Right hindlimb (tissue), 1 donor: ENCODE data around the gene DHX38.
"Not testable (repeated sequence)": the region's sequence is repeated elsewhere in the genome, so short reads cannot be mapped to it uniquely, and the experiment has no call there.

Source experiments
- DNase-seq: peaks from one replicate; pipeline ENCODE4 v3.0.0-alpha.2; 2018

DHX38 gene

DNA sequence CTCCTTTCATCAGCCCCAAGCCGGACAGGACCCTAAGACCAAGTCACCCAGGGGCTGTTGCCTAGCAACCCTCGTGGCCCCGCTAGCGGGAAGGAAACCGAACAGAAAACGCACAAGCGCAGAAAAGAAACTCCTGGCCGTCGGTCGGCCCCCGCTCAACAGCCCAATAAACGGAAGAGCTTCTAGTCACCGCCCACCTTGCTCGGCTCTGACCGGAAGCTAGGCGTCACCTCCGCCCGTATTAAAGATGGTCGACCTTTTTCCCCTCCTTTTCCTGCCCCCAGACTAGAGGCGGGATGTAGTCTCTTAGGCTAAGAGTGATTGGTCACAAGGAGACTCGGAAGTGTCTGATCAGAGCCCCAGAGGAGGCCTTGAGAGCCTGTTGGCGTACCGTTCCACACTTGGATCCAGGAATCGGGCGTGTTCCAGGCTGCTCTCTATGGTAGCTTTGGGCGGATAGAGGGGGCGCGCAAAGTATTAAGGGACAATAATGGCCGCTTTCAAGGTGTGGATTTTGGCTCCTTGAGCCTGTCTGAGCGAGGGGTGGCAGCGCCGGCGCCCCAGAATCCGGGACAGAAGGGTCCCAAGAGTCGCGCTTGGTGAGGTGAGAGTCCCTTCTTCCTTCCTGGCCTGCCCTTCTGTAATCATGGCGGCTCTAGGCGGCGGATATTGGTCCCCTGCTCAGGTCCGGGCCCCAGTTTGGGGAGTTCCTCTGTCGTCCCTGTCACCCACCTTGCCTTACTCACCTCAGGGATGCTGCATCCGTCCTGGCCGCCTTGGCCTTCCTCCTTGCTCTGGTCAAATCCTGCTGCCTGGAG, at the start of gene DHX38, which contains the start of gene TXNL4B:
Gene DHX38 (plus strand): TSS at position 400 of the 818 bp plus-strand sequence. CDS start 2,311 bp downstream, outside the sequence.
Gene TXNL4B (minus strand): TSS at position 173 of the 818 bp plus-strand sequence. CDS start 2,871 bp downstream, outside the sequence.
- peak; percentile 98 for DNase-seq

DNA sequence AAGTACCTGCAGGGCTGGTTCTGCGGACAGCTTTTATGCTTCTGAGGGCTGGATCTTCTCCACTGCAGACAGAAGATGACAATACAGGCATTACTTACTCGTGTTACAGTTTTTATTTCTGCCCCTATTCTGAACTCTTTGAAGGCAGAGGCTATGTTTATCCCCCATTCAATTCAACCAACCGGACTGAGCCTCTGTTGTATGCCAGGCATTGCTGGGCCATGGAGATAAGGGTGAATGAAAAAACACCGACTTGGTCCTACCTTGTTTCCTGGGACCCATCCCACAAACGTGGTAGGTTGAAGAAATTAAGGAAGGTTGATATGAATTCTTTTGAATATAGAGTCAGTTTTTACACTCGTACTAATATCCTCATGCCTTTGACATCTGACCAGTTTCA, 49.4 kb upstream of the DHX38 start:
- no peak for DNase-seq

DNA sequence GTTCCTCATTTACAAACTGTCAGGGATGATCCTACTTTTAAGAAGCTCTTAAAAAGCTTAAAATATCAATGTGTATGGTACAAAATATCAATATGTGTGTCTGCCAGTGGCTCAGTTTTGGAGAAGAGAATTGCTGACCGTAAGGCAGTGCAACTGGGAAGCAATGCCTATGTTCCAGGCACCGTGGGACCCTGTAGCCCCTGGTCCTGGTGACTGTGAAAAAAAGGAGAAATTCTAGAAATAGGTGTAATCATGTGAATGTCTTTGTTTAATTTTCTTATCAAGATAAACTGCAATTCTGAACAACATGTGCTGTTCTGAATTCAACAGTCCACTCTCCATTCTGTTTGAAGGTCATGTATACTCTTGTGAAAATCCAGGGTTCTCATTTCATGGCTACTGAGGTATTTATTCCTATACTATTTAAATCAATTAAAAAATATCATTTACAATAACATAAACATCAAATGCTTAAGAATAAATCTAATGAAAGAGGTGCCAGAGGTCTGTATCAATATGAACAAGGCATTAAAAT, 48.8 kb upstream of the DHX38 start:
- no peak for DNase-seq

DNA sequence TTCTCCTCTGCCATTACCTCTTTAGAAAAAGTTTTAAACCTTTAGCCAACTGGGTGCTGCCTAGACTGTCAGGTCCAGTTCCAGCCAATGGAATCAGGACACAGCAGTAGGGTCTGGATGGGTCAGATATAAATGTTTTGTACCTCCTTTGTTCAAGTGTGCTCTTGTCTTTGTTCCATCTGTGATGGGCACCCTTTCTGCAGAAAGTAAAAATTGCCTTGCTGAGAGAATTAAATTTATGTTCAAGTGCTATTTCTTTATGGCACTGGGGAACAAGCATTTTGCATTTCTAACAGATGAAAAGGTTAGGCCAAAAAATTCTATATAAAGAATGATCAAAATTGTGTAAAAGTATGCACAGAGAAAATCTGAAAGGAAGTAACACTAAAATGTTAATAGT, 44.5 kb upstream of the DHX38 start:
- no peak for DNase-seq

DNA sequence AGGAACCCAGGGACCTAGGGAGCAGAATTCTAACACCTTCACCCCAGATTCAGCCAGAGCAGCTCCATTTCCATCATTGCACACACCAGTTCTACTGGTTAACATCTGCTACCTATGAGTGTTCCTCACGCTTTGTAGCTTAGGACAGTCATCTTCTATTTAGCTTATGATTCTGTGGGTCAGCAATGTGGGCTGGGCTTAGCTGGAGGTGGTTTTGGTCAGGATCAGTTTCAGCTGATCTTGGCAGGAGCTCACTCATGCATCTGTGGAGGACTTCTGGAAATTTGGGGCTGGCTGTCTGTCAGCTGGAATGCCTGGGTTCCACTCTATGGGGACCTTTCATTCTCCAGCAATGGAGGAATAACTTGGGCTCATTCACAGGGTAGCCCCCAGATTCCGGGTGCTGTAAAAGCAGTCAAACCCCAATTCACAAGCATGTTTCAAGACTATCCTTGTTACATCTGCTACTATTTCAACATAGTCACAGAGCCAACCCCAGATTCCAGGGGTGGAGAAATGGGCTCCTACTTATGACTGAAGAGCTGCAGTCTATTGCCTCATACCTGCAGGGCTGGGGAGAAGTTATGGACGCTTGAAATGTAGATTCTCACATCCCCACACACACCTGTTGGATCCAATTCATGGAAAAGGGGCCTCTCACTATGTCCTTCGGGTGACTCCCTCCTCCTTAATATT, 42.7 kb upstream of the DHX38 start:
- no peak for DNase-seq

DNA sequence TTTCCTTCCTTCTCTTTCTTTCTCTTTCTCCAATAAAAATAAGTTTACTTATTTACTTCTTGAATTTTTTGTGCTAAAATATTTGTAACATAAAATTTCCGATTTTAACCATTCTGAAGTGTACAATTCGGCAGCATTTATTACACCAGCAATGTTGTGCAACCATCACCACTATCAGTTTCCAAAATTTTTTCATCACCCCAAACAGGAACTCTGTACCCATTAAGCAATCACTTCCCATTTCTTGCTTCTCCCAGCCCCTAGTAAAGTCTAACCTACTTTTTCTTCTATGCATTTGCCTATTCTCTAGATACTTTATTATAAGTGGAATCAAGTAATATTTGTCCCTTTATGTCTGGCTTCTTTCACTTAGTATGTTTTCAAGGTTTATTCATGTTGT, 41.8 kb upstream of the DHX38 start:
- DNase-seq: no peak

DNA sequence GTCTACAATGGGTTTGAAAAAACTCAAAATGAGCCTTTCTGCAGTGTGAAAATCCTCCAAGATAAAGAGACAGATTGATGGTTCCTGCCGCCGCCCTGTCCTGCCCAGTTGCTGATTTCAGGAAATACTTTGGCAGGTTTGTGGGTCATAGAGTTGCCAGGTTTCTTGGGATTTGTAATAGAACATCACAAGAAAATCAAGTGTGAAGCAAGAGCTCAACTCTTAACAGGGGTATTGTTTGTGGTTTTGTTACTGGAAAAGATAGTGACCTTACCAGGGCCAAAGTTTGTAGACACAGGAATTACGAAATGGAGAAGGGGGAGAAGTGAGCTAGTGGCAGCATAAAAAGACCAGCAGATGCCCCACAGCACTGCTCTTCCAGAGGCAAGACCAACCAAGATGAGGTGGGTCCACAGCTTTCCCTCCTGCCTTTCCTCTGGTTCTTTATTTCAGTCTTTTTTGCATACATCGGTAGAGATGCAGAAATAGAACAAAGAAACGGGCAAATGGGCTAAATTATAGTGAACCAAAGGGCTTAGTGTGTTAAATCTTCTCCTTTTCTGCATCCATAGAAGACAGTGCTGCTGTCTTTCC, 39.3 kb upstream of the DHX38 start, which contains the start of gene HP:
Gene HP (plus strand): TSS at position 252 of the 594 bp plus-strand sequence. CDS start 148 bp downstream, at position 400.
- not testable (repeated sequence) for DNase-seq

DNA sequence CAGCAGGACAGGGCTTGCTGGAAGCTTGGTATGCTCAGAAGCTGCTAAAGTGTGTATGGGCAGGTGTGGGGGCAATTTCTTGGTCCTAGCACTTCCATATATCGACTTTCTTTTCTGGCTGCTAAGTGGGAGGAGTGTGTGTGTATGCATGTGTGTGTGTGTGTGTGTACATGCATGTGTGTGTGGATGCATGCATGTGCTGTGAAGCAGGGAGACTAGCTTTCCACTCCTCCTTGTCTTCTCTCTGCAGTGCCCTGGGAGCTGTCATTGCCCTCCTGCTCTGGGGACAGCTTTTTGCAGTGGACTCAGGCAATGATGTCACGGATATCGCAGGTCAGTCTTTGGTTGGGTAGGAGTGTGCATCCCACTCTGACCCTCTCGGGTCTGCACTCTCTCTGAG, 37.7 kb upstream of the DHX38 start:
- no peak for DNase-seq

DNA sequence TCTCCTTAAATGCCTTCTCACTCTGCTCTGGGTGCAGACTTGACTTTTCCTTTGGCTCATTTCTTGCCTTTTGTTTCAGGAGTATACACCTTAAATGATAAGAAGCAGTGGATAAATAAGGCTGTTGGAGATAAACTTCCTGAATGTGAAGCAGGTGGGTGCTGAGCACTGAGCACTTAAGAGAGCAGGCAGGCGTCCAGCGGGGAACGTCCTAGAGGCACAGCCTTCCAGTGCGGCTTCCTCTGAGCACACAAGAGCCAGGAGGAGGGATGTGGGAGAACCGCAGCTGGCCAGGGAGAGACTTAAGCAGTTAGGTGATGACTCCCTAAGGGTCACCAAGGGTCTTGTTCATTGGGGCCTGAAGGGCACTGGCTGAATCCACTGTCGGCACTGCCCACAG, 36.3 kb upstream of the DHX38 start:
- not testable (repeated sequence) for DNase-seq

DNA sequence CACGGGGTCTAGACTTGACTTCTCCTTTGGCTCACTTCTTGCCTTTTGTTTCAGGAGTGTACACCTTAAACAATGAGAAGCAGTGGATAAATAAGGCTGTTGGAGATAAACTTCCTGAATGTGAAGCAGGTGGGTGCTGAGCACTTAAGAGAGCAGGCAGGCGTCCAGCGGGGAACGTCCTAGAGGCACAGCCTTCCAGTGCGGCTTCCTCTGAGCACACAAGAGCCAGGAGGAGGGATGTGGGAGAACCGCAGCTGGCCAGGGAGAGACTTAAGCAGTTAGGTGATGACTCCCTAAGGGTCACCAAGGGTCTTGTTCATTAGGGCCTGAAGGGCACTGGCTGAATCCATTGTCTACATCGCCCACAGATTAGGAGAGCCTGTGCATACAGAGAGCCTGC, 34.6 kb upstream of the DHX38 start:
- DNase-seq: not testable (repeated sequence)

DNA sequence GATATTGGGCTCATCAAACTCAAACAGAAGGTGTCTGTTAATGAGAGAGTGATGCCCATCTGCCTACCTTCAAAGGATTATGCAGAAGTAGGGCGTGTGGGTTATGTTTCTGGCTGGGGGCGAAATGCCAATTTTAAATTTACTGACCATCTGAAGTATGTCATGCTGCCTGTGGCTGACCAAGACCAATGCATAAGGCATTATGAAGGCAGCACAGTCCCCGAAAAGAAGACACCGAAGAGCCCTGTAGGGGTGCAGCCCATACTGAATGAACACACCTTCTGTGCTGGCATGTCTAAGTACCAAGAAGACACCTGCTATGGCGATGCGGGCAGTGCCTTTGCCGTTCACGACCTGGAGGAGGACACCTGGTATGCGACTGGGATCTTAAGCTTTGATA, 33.2 kb upstream of the DHX38 start:
- no peak for DNase-seq

DNA sequence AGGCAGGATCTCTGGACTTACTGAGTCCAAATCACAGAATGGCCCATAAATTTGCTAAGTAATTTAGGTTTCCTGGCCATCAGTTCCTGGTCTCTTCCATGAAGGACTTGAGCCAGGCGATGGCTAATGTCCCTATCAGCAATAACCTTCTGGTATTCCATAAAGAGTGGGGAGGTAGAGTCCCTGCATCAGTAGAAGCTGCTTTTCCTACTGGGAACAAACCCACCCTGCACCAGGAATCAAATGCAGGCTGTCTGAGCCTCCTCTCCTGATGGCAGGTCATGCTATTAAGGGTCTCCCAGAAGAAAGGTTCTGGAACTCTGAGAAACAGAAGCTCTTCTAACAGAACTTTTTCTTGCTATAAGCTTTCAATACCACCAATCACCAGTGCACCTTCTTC, 32.1 kb upstream of the DHX38 start:
- no peak for DNase-seq

DNA sequence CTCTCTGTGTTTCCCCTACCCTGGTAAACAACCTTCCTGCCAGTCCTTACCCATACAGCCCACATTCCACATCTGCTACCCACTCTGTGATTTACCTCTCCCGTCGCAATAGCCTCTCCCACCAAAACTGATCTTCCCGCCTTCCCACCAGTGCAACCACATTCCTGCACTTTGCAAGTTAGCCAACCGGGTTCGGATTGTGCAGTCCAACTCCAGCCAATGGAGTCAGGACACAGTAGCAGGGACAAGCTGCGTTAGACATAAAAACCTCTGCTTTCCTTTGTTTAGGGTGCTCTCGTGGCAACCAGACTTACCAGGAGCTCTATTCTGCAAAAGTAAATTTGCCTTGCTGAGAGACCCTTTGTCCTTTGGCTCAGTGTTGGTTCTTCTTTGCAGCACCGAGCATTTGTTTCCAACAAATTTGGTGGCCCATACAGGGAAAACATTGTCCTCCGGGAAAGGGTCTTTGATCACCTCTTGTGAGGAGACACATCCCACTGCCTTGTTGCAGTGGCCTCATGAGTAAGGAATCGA, 29.2 kb upstream of the DHX38 start:
- DNase-seq: no peak

DNA sequence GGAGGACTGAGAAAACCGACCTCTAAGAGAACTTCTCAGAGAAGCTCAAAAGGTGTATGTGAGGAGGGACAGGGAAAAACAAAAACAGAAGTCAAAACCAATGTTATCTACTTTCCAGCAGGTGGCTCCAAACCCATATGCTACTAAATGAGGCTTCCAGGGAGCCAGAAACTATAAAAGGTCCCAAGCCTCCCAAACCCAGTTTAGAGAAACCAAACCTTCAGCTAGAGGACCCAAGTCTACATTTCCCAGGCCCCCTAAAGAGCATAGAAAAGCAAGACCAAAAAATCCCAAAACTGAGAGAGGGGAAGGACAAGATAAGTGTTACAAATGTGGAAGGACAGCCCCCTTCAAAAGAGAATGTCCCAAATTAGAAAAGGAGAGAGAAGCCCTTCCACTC, 26.9 kb upstream of the DHX38 start:
- DNase-seq: no peak

DNA sequence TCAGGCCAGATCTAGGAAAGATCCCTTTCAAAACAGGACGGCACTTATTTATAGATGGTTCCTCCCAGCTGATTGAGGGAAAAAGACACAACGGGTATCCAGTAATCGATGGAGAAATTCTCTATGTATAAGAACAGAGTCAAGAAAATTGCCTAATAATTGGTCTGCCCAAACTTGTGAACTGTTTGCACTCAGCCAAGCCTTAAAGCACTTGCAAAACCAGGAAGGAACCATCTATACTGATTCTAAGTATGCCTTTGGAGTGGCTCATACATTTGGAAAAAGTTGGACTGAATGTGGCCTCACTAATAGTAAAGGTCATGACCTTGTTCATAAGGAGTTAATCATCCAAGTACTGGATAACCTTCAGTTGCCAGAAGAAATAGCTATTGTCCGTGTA, 24.7 kb upstream of the DHX38 start:
- no peak for DNase-seq

DNA sequence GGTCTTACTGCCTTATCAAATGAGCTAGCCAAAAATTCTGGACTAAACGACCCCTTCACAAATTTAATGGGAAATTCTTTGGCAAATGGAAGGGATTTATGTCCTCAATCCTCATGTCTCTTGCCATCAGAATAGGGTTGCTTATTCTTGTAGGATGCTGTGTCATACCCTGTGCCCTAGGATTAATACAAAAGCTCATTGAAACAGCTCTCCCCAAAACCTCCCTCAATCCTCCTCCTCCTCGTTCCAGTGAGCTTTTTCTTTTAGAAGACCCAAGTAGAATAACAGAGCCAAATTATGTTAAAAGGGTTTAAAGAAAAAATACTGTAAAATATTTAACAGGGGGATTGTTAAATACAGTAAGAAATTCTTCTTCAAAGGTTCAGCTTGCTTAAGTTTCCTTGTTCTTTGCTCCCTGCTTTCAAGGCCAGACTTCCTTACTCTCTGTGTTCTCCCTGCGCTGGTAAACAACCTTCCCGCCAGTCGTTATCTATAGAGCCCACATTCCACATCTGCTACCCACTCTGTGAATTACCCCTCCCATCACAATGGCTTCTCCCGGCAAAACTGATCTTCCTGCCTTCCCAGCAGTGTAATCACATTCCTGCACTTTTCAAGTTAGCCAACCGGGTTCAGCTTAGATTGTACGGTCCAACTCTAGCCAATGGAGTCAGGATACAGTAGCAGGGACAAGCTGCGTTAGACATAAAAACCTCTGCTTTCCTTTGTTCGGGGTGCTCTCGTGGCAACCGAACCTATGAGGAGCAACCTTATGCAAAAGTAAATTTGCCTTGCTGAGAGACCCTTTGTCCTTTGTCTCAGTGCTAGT, 20.9 kb upstream of the DHX38 start:
- no peak for DNase-seq

DNA sequence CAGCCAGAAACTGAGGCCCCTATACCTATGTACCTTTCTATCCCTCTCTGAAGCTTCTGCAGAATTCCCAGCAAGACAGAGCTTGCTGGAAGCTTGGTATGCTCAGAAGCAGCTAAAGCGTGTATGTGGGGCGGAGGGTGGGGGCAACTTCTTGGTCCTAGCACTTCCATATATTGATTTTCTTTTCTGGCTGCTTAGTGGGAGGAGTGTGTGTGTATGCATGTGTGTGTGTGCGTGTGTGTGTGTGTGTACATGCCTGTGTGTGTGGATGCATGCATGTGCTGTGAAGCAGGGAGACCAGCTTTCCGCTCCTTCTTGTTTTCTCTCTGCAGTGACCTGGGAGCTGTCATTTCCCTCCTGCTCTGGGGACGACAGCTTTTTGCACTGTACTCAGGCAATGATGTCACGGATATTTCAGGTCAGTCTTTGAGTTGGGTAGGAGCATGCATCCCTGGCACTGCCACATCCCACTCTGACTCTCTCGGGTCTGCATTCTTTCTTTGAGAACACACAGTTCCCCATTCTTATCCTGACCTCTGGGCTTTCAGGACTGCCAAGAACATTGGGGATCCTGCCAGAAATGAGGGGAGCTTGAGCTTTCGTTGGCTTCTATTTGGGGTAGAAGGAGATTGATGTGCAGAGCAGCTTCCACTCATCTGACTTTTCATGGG, 20.0 kb upstream of the DHX38 start:
- no peak for DNase-seq

DNA sequence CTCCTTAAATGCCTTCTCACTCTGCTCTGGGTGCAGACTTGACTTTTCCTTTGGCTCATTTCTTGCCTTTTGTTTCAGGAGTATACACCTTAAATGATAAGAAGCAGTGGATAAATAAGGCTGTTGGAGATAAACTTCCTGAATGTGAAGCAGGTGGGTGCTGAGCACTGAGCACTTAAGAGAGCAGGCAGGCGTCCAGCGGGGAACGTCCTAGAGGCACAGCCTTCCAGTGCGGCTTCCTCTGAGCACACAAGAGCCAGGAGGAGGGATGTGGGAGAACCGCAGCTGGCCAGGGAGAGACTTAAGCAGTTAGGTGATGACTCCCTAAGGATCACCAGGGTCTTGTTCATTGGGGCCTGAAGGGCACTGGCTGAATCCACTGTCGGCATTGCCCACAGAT, 18.6 kb upstream of the DHX38 start:
- not testable (repeated sequence) for DNase-seq

DNA sequence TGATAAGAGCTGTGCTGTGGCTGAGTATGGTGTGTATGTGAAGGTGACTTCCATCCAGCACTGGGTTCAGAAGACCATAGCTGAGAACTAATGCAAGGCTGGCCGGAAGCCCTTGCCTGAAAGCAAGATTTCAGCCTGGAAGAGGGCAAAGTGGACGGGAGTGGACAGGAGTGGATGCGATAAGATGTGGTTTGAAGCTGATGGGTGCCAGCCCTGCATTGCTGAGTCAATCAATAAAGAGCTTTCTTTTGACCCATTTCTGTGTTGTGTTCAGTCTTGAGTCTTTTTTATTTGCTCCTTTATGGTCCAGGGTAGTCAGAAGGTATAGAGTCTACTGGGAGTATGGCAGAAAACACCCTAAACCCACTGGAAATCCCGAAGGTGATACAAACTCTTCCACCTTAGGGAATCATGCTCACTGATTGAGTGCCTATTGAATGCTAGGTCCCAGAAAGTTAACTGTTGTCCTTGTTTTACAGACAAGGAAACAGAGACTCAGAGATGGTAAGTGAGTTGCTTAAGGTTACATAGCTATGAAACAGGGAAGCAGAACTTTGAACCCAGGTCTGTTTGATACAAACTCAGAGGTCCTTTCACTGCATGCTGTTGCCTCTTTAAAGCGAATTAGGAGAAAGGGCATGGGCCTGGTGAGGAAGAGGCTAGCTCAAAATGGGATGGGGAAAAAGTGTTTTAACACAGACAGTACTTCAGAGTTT, 16.5 kb upstream of the DHX38 start:
- DNase-seq: not testable (repeated sequence)

DNA sequence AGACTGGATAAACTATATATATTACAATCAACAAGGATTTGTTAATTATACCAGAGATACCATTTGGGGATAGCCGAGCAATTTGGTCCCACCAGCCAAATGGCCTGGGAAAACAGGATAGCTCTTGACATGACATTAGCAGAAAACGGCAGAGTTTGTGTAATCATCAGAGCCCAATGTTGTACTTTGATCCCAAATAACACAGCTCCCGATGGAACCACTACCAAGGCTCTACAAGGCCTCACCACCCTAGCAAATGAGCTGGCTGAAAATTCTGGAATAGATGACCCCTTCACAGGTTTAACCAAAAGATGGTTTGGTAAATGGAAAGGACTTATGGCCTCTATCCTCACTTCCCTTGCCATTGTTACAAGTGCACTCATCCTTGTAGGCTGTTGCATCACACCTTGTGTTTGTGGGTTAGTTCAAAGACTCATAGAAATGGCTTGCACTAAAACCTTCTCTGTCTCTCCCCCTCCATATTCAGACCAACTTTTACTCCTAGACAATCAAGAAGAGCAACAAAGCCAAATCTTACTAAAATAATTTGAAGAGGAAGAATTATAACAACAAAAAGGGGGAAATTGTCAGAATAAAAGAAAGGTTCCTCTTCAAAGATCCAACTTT, 9.8 kb upstream of the DHX38 start:
- no peak for DNase-seq
